Spleen (tissue), 7 donors: ENCODE results near the gene AXIN1.

Source experiments
- POLR2A ChIP-seq, 3 donors: fragments of 450-650 bp; IDR thresholded peaks; one replicate each; pipeline ENCODE4 v1.5.1; 2017; ENCODE audit warnings: antibody characterized with exemption in 3 of 3, mild to moderate bottlenecking in 1 of 3
- TF ChIP-seq, protein P1 (sequence below), 11 experiments: fragments of 200-600 bp in 7 of 11; fragments of 450-650 bp in 4 of 11; sonication (generic) in 4 of 11; IDR thresholded peaks in 8 of 11; conservative IDR thresholded peaks in 3 of 11; 1 replicate in 7 of 11; 2 replicates in 4 of 11; pipeline versions ENCODE4 v1.4.0 to v1.8.0; 2016 to 2021; ENCODE audit warnings: antibody characterized with exemption in 11 of 11, inconsistent platforms in 4 of 11, mild to moderate bottlenecking in 1 of 11
- donor health status: DM: no; HTN: no; CAD: no; lungs with moderate emphysema.
- donor health status: DM: no; HTN: no; CAD: no.
- donor health status: DM: no; HTN: no; CAD: no.

DNA sequence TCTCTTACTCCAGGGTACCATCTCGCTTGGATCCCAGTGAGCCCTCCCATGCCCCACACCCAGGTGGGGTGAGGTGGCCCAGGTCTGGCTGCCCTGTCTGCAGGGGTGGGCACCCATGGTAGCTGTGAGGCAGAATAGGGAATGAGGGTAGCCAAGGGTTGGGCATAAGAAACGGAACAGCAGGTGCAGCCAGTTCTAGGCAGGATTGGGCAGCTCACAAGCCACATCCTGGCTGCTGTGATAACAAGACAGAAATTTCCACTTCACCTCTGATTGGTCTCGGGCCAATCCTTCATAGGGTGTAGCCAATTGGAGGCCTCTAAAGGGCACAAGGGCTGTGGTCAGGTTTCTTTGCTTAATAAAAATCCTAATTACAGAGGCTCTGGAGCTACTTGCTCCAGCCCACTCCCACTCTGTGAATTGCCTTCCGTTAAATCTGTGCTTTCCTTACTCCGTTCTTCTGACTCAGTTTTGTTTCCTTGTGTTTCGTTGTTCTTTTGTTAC, 73.6 kb downstream of the AXIN1 start:
- TF ChIP-seq, protein P1, sequence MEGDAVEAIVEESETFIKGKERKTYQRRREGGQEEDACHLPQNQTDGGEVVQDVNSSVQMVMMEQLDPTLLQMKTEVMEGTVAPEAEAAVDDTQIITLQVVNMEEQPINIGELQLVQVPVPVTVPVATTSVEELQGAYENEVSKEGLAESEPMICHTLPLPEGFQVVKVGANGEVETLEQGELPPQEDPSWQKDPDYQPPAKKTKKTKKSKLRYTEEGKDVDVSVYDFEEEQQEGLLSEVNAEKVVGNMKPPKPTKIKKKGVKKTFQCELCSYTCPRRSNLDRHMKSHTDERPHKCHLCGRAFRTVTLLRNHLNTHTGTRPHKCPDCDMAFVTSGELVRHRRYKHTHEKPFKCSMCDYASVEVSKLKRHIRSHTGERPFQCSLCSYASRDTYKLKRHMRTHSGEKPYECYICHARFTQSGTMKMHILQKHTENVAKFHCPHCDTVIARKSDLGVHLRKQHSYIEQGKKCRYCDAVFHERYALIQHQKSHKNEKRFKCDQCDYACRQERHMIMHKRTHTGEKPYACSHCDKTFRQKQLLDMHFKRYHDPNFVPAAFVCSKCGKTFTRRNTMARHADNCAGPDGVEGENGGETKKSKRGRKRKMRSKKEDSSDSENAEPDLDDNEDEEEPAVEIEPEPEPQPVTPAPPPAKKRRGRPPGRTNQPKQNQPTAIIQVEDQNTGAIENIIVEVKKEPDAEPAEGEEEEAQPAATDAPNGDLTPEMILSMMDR (IDR thresholded peaks at IDR 0.05 in 8 of 11, conservative IDR thresholded peaks at IDR 0.05 in 3 of 11): no peak
- no peak for TF ChIP-seq POLR2A (IDR thresholded peaks at IDR 0.05)
